ENCODE measurements around the gene COG5. TPM values are rescaled to one million over a fixed set of nuclear protein-coding genes. Genes with fewer than 3 reads are reported as not detected.

COG5 gene
- total and polyA plus RNA-seq, 9 of the 15 experiments (the other 6 are each of a cell fraction or from before 2014, with no cell fraction given), result 15.3 to 75.1 (median 56.4) TPM

- peak; percentile 24; the same call in 1 of the 2 replicates for TF ChIP-seq ZNF589 (CRISPR knock-in tag; IDR thresholded peaks at IDR 0.05; ENCODE audit: low read depth)
- TF ChIP-seq HNRNPUL1 (IDR thresholded peaks at IDR 0.05; ENCODE audit: low read length), result no peak
- TF ChIP-seq HDAC6 (IDR thresholded peaks at IDR 0.05; ENCODE audit: low read depth, low read length), result no peak
- TF ChIP-seq SUPT5H (IDR thresholded peaks at IDR 0.05), result no peak
- no peak for TF ChIP-seq L3MBTL2 (IDR thresholded peaks at IDR 0.05)
- TF ChIP-seq FOXJ2 (tag; IDR thresholded peaks at IDR 0.05), result no peak
- TF ChIP-seq MYNN (IDR thresholded peaks at IDR 0.05), result no peak
- no peak for TF ChIP-seq MYNN (CRISPR knock-in tag; IDR thresholded peaks at IDR 0.05)
- TF ChIP-seq ZKSCAN3 (CRISPR knock-in tag; IDR thresholded peaks at IDR 0.05), result no peak
- TF ChIP-seq, protein P1, sequence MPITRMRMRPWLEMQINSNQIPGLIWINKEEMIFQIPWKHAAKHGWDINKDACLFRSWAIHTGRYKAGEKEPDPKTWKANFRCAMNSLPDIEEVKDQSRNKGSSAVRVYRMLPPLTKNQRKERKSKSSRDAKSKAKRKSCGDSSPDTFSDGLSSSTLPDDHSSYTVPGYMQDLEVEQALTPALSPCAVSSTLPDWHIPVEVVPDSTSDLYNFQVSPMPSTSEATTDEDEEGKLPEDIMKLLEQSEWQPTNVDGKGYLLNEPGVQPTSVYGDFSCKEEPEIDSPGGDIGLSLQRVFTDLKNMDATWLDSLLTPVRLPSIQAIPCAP (CRISPR knock-in tag; IDR thresholded peaks at IDR 0.05; ENCODE audit: borderline replicate concordance), result no peak
- TF ChIP-seq GATAD2B (IDR thresholded peaks at IDR 0.05; ENCODE audit: borderline replicate concordance), result no peak
- no peak for TF ChIP-seq FIP1L1 (IDR thresholded peaks at IDR 0.05; ENCODE audit: low read depth, low read length, poor library complexity, severe bottlenecking)
- TF ChIP-seq ZNF830 (CRISPR knock-in tag; IDR thresholded peaks at IDR 0.05), result no peak
- TF ChIP-seq ZKSCAN8 (CRISPR knock-in tag; IDR thresholded peaks at IDR 0.05), result no peak
- TF ChIP-seq SMARCE1 (IDR thresholded peaks at IDR 0.05), result 0 out of 2 replicates have a peak, but pooled peaks have one; percentile 8
- TF ChIP-seq, protein P2, sequence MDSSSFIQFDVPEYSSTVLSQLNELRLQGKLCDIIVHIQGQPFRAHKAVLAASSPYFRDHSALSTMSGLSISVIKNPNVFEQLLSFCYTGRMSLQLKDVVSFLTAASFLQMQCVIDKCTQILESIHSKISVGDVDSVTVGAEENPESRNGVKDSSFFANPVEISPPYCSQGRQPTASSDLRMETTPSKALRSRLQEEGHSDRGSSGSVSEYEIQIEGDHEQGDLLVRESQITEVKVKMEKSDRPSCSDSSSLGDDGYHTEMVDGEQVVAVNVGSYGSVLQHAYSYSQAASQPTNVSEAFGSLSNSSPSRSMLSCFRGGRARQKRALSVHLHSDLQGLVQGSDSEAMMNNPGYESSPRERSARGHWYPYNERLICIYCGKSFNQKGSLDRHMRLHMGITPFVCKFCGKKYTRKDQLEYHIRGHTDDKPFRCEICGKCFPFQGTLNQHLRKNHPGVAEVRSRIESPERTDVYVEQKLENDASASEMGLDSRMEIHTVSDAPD (CRISPR knock-in tag; IDR thresholded peaks at IDR 0.05), result no peak
- no peak for TF ChIP-seq TFAM (CRISPR knock-in tag; conservative IDR thresholded peaks at IDR 0.05)
- no peak for TF ChIP-seq ZNF197 (CRISPR knock-in tag; IDR thresholded peaks at IDR 0.05; ENCODE audit: low read depth)
- TF ChIP-seq PHB (CRISPR knock-in tag; IDR thresholded peaks at IDR 0.05), result no peak
- 0 out of 2 replicates have a peak, but pooled peaks have one; percentile 12 for TF ChIP-seq DPF2 (IDR thresholded peaks at IDR 0.05)
- TF ChIP-seq THRA (IDR thresholded peaks at IDR 0.05), result no peak
- TF ChIP-seq NR2C2 (CRISPR knock-in tag; IDR thresholded peaks at IDR 0.05), result no peak
- no peak; the same call in 1 of the 2 replicates for TF ChIP-seq NR2C2 (tag; IDR thresholded peaks at IDR 0.05)
- no peak for TF ChIP-seq ZNF174 (CRISPR knock-in tag; IDR thresholded peaks at IDR 0.05)
- TF ChIP-seq SAFB (IDR thresholded peaks at IDR 0.05; ENCODE audit: borderline replicate concordance, low read depth, low read length), result no peak
- 0 out of 2 replicates have a peak, but pooled peaks have one; percentile 12 for TF ChIP-seq GATAD2A (IDR thresholded peaks at IDR 0.05)
- TF ChIP-seq ZNF165 (CRISPR knock-in tag; IDR thresholded peaks at IDR 0.05; ENCODE audit: borderline replicate concordance), result no peak
- TF ChIP-seq RFX1 (IDR thresholded peaks at IDR 0.05), result no peak
- no peak for TF ChIP-seq NRF1 (conservative IDR thresholded peaks at IDR 0.05 in 1 of 2, IDR thresholded peaks at IDR 0.05 in 1 of 2)
These were observed 393.4 kb downstream of the COG5 start (continued) for GRCh38 chr7:107170051-107170915.
